ENCODE measurements around the gene GPR4. TPM values are rescaled to one million over a fixed set of nuclear protein-coding genes. Genes with fewer than 3 reads are reported as not detected.

The GPR4 gene
- polyA plus RNA-seq, 1 donor (not counting 4 experiments of a cell fraction or from before 2014, with no cell fraction given): not detected

DNA sequence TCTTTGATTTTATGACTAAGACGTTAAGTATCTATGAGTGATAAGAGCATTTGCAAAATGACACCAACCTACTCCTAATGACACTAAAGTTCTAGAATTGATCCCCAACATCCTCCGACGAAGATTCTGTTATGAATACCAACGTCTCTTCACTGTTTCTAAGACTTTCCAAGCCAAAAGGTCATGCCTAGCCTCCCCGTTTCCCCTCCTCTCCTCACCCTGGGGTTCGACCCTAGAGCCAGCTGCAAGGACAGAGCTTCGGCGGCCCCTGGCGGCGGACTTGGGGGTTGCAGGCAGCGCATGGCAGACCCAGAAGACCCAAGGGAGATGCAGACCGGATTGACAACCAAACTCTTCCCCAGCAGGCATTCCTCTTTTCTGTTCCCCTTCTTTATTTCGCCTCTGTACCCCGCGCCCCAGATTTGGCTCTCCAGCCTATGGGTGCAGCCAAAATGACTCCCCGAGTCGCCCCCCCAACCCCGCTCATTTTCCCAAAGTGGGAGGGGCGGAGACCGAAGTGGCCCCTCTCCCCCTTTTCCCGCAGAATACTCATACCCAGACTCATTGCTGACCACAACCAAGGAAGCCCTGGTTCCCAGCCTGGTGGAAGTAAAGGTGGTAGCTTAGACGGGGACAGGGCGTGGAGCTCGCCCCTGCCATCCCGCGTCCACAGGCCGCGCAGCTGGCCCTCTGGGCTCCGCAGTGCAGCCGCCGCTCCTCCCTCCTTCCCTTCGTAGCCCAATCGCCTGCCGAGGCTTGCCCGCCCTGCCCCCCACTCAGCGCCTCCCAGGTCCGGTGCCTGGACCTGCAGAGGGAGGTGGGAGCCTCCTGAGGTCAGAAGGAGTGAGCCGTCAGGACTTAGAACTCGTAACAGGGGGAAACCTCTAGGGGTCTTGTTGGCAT, 41.3 kb upstream of the GPR4 start:
- H3K27ac ChIP-seq (ENCODE audit: control insufficient read depth, insufficient read depth, low read length): peak overlapping the region; percentile 31
- TF ChIP-seq, protein P1, sequence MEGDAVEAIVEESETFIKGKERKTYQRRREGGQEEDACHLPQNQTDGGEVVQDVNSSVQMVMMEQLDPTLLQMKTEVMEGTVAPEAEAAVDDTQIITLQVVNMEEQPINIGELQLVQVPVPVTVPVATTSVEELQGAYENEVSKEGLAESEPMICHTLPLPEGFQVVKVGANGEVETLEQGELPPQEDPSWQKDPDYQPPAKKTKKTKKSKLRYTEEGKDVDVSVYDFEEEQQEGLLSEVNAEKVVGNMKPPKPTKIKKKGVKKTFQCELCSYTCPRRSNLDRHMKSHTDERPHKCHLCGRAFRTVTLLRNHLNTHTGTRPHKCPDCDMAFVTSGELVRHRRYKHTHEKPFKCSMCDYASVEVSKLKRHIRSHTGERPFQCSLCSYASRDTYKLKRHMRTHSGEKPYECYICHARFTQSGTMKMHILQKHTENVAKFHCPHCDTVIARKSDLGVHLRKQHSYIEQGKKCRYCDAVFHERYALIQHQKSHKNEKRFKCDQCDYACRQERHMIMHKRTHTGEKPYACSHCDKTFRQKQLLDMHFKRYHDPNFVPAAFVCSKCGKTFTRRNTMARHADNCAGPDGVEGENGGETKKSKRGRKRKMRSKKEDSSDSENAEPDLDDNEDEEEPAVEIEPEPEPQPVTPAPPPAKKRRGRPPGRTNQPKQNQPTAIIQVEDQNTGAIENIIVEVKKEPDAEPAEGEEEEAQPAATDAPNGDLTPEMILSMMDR (optimal IDR thresholded peaks at IDR 0.05 in 1 of 3, IDR thresholded peaks at IDR 0.05 in 1 of 3, conservative IDR thresholded peaks at IDR 0.05 in 1 of 3; ENCODE audit: extremely low read depth in 1 of 3, insufficient read depth in 2 of 3, low read length in 3 of 3): peak; percentile 97 to 99 (median 98)
- TF ChIP-seq EZH2 (IDR thresholded peaks at IDR 0.05; ENCODE audit: low read length): no peak
- no peak for FAIRE-seq
- no peaks in the 10 kb centered on the region for H3K79me2 ChIP-seq (ENCODE audit: control insufficient read depth, insufficient read depth, low read length)
- H3K27me3 ChIP-seq (ENCODE audit: control insufficient read depth, extremely low read depth, insufficient read depth, low read length): peaks cover 2% of the 10 kb centered on the region
- peak overlapping the region; percentile 96 for H3K4me2 ChIP-seq (ENCODE audit: control insufficient read depth, extremely low read depth, insufficient read depth, low read depth, low read length)
- no peak for DNase-seq (ENCODE audit: low read depth, low spot score)
- dilution Hi-C loops (cut with MboI; ENCODE audit: extremely low pct_ligation_motif_present, low sequenced_read_pairs): no loop called here
- no peak overlapping the region for H3K9ac ChIP-seq (ENCODE audit: control insufficient read depth, extremely low read depth, insufficient read depth, low read length)
- H2AFZ ChIP-seq (ENCODE audit: control insufficient read depth, low read length): no peak overlapping the region
- no peaks in the 10 kb centered on the region for H3K36me3 ChIP-seq (ENCODE audit: control insufficient read depth in 2 of 2, extremely low read depth in 1 of 2, insufficient read depth in 2 of 2, low read length in 2 of 2)
- no peaks in the 10 kb centered on the region for H4K20me1 ChIP-seq (ENCODE audit: control insufficient read depth, extremely low read depth, insufficient read depth, low read length)
- H3K4me1 ChIP-seq (ENCODE audit: control insufficient read depth, extremely low read depth, insufficient read depth, low read length): peaks cover 24% of the 10 kb centered on the region
- H3K4me3 ChIP-seq (ENCODE audit: control insufficient read depth in 2 of 3, extremely low read depth in 1 of 3, insufficient read depth in 2 of 3, low read depth in 1 of 3, low read length in 3 of 3): peak overlapping the region in 2 of 3 experiments; percentile 12 to 27
- H3K9me3 ChIP-seq (ENCODE audit: control insufficient read depth, low read depth, low read length): no peaks in the 10 kb centered on the region
- no peaks in the 10 kb centered on the region for H3K9me1 ChIP-seq (ENCODE audit: control insufficient read depth, extremely low read depth, insufficient read depth, low read length)

DNA sequence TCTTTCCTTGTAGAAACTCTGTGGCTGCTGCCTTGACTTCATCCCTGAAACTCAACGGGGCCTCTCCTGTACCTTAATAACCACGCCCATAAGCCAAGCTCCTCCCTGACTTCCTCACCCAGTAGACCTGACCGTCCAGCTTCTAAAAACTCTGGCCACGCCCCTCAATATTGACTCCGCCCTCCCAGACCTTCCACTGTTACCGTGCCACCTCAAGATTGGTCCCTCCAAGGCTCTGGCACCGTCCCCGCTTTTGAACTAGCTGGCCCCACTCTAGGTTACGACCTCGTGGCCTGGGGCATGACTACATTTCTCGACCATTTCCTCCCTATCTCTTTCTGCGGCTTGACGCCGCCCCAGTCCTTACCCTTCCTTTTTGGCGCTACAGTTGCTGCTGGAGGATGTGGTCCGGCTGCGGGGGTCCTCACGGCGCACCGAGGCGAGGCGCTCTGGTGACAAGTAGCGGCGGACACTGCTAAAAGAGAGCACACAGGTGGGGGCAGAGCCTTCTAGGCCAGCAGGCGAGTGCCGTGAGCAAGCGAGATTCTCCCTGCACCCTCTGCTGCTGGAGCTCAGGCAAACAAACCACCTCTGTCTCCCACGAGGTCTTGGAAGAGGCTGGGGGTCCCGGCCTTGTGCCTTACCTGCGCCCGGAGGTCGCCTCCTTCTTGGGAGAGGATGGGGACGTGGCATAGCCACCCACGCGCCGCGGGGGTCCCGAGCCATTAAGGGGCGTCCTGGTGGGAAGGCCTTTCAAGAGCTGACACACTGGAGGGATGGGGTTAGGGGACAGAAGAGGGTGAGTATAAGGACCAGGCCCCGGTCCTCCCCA, 39.5 kb upstream of the GPR4 start:
- H3K4me3 ChIP-seq (ENCODE audit: control insufficient read depth in 2 of 3, extremely low read depth in 1 of 3, insufficient read depth in 2 of 3, low read depth in 1 of 3, low read length in 3 of 3): peak overlapping the region; percentile 28 to 65 (median 62)
- H3K9me1 ChIP-seq (ENCODE audit: control insufficient read depth, extremely low read depth, insufficient read depth, low read length): peaks cover 2% of the 10 kb centered on the region
- H2AFZ ChIP-seq (ENCODE audit: control insufficient read depth, low read length): peak overlapping the region; percentile 83
- H3K79me2 ChIP-seq (ENCODE audit: control insufficient read depth, insufficient read depth, low read length): peaks cover 3% of the 10 kb centered on the region
- H3K36me3 ChIP-seq (ENCODE audit: control insufficient read depth in 2 of 2, extremely low read depth in 1 of 2, insufficient read depth in 2 of 2, low read length in 2 of 2): peaks cover 0 to 2% of the 10 kb centered on the region in 2 experiments
- no peaks in the 10 kb centered on the region for H4K20me1 ChIP-seq (ENCODE audit: control insufficient read depth, extremely low read depth, insufficient read depth, low read length)
- dilution Hi-C loops (cut with MboI; ENCODE audit: extremely low pct_ligation_motif_present, low sequenced_read_pairs): no loop called here
- peaks cover 2% of the 10 kb centered on the region for H3K27me3 ChIP-seq (ENCODE audit: control insufficient read depth, extremely low read depth, insufficient read depth, low read length)
- TF ChIP-seq EZH2 (IDR thresholded peaks at IDR 0.05; ENCODE audit: low read length): no peak
- TF ChIP-seq, protein P1 (optimal IDR thresholded peaks at IDR 0.05 in 1 of 3, IDR thresholded peaks at IDR 0.05 in 1 of 3, conservative IDR thresholded peaks at IDR 0.05 in 1 of 3; ENCODE audit: extremely low read depth in 1 of 3, insufficient read depth in 2 of 3, low read length in 3 of 3): peak in 1 of 3 experiments; percentile 10
- FAIRE-seq (peak; percentile 86), DNase-seq (ENCODE audit: low read depth, low spot score) (peak; percentile 87)
- H3K27ac ChIP-seq (ENCODE audit: control insufficient read depth, insufficient read depth, low read length): peak overlapping the region; percentile 93
- H3K9me3 ChIP-seq (ENCODE audit: control insufficient read depth, low read depth, low read length): no peaks in the 10 kb centered on the region
- H3K9ac ChIP-seq (ENCODE audit: control insufficient read depth, extremely low read depth, insufficient read depth, low read length): peak overlapping the region; percentile 86
- H3K4me1 ChIP-seq (ENCODE audit: control insufficient read depth, extremely low read depth, insufficient read depth, low read length): peaks cover 31% of the 10 kb centered on the region
- peak overlapping the region; percentile 96 for H3K4me2 ChIP-seq (ENCODE audit: control insufficient read depth, extremely low read depth, insufficient read depth, low read depth, low read length)
